GM19328 (cell line): Measurements from ENCODE around the gene KSR2.
"Not testable (repeated sequence)": the region's sequence is repeated elsewhere in the genome, so short reads cannot be mapped to it uniquely, and the experiment has no call there.

ENCODE experiments used
- ATAC-seq: cut with Tn5 transposase; IDR thresholded peaks from one replicate; pipeline ENCODE4 v1.9.1; 2021; ENCODE audit warnings: mild to moderate bottlenecking, moderate library complexity; ENCODE audit not compliant: unreplicated experiment

KSR2 gene

DNA sequence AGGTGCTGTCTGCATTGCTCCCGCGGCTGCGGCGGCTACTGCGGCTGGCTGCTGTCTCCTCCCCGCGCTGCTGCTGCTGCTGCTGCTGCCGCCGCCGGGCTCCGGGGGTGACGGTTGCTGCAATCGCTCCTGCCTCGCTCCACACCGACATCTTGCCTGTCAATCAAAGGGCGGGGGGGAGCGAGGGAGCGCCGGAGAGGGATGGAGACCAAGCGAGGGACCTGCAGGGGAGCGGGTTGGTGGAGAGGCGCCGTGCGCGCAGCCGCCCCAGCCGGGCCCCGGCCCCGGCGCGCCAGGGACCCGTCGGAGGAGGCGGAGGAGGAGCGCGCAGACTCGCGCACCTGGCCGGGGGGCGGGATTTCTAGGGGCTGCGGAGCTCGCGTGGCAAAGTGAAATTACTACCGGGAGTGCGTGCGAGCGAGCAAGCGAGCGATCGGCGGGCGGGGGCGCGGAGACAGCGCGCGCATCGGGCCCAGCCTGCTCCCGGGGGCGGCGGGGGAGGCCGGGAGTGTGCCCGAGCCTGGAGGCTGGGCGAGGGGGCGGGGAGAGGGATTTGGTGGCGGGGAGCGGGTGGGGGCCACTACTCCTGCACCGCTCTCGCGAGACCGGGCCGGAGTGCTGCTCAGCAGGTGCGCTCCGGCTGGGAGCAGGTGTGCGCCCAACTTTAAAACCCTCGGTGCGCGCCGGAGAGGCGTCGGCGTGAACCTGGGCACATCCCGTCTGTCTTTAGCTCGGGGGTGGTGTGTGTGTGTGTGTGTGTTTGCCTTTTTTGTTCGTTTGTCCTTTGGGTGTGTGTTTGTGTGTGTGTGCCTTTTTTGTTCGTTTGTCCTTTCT is at the start of gene KSR2:
TSS of gene KSR2 (minus strand) at position 165 of the 834 bp plus-strand sequence. CDS start 735 bp downstream, outside the sequence.
- ATAC-seq: peak; percentile 66

- no peak for ATAC-seq
Measured at GRCh38 chr12:118017926-118018325, 49.1 kb upstream of the KSR2 start.

- ATAC-seq: peak; percentile 98
Measured at GRCh38 chr12:118016424-118017264, 47.9 kb upstream of the KSR2 start, which contains the start of gene RFC5. RFC5 (plus strand) TSS chr12:118016703; CDS start chr12:118016828, 125 bp downstream.

DNA sequence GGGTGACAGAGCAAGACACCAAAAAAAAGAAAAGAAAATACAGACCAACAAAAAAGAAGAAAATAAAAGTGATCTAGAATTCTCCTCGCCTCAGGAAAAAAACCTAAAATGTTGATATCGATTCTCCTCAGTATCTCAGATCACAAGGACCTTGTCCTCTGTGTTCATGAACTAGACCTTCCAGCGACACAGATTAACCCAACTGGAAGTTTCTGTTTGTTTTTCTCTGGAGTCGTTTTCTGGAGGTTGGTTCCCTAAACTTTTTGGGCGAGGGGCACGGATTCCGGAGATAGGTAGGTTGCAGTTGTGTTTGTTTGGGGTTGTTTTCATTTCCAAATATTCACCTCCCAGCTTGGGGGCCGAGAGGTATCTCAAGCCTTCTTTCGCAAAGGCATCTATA is 47.2 kb upstream of the KSR2 start:
- ATAC-seq: no peak

DNA sequence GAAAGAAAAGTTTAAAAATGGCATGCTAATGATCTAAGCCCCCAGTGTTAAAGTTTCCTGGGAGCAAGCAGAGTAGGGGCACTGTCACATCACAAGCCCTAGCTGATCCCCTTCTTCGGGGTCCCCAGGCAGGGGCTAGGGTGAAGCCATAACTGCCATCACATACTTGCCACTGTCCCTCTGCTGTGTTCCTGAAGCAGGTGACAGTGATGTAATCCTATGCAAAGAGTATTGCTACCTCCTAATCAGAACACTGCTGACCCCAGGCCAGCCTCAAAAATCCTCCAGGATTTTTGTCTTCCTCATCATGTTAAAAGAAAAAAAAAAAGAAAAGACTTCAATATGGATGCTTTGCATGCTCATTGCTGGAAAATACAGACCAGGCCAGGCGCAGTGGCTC is 46.5 kb upstream of the KSR2 start:
- ATAC-seq: no peak

DNA sequence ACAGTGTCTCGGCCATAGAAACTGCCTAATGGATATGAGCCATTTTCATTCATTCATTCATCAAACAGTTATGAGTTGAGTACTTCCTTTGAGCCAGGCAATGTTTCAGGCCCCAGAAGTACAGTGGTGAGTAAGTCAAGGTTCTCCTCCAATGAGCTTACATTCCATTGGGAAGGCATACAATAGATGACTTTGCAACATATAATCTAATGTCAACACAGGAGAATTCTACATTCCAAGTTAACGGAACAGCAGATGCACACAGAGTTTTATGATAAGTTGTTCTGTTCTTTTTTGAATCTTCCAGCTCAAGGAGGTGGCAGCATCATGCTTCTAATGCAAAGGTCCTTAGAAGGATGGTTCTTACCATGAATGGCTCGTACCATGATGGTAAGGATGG is 44.5 kb upstream of the KSR2 start:
- ATAC-seq: no peak

DNA sequence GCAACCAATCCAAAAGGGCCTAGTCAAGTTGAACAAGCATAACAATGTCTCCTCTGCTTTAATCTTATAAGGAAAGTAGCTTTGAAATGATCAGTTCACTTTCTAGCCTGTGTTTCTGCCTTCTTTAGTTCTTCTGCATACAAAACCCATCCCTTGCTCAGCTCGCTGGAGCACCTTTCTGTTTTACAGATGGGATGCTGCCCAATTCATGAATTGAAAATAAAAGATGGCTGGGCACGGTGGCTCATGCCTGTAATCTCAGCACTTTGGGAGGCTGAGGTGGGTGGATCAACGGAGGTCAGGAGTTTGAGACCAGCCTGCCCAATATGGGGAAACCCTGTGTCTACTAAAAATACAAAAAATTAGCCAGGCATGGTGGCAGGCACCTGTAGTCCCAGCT is 43.2 kb upstream of the KSR2 start:
- no peak for ATAC-seq

DNA sequence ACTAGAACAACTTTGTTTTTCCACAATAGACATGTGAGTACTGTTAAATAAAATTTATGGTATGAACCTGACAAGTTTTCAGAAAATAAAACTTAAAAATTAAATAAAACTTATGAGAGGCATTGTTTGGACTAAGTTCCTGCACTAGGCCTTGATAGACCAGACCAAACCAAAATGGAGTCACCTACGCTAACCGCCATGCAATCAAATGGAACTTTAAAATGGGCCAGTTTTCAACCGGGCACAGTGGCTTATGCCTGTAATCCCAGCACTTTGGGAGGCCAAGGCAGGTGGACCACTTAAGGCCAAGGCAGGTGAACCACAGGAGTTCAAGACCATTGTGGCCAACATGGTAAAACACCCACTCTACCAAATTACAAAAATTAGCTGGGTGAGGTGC is 42.6 kb upstream of the KSR2 start:
- no peak for ATAC-seq

GRCh38 chr12:118010903-118011302 is 42.1 kb upstream of the KSR2 start:
- ATAC-seq: no peak

- not testable (repeated sequence) for ATAC-seq
Measured at GRCh38 chr12:117999806-118000205, 31.0 kb upstream of the KSR2 start.

DNA sequence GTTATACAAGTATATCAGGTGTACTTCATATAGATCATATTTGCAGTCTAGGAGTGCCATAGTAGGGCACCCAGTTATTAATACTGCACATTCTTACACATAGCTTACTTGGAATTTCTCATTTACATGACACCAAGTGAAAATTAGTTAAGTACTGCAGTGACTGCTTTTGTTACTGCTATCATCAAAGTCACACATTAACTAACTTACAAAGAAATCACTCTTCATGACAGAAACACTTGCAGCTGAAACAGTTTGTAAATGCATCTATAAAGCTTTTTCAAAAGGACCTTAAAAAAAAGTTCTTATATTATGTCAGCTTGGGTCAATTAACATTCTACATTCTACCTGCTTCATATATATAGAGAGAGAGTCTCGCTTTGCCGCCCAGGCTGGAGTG is 29.9 kb upstream of the KSR2 start:
- no peak for ATAC-seq

- no peak for ATAC-seq
Measured at GRCh38 chr12:117994551-117995438, 26.0 kb upstream of the KSR2 start.

DNA sequence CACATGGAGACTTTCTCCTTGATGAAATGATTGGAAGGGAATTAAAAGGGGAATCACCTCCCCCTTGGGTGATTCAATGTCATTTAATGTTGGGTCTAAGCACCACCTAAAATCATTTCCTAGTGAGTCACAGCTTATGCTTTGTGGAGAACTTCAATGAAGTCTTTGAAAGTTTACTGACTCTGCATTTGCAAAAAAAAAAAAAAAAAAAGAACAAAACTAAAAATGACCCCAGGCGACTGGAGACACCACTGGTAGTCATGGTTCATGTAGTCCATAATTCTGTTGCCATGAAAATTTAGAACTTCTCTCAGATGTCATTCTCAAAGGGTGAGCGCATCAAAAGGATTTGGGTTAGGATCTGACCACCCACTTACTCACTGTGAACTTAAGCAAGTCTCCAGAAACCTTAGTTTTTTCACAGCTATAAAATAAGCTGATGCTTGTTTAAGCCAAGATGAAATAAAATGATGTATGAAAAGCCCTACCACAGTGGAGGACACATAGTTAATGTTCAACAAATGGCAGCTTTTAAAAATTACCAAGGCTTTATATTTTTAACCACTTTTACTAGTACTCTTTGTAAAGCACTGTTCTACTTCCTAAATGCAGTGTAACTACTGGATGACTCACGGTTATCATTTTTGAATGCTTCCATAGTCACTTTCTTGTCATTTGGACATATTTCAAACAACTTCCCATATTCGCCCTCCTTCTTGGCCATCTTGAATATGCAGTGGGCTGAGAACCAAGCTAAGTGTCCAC is 18.1 kb upstream of the KSR2 start:
- ATAC-seq: no peak

GRCh38 chr12:117985182-117985581 is 16.4 kb upstream of the KSR2 start:
- no peak for ATAC-seq

DNA sequence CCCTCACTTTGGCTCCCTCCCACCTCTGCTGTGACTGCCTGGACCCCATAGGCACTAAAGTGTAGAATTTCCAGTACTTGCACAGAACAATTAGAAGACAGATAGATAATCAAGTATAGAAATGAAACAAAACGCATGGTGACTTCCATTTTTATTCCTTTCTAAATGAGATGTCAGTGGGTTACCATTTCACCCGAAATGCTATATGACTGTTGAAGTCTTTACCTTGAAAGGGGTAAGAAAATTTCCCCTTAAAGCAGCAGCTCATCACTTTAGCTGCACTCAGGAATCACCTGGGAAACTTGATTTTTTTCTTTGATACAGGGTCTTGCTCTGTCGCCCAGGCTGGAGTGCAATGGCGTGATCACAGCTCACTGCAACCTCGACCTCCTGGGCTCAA is 12.5 kb upstream of the KSR2 start:
- no peak for ATAC-seq

DNA sequence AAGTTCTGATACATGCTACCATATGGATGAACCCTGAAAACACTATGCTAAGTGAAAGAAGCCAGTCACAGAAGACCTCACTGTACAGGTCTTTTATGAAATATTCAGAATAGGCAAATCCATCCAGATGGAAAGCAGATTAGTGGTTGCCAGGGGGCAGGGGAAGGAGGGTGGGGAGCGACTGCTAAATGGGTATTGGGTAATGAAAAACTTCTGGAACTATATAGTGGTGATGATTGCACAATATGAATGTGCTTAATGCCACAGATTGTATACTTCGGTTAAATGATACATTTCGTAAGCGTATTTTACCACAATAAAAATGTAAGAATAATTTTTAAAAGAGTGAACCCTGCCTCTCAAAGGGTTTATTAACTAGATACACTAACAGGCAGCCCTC is 11.8 kb upstream of the KSR2 start:
- no peak for ATAC-seq

- no peak for ATAC-seq
Measured at GRCh38 chr12:117977373-117977772, 8.6 kb upstream of the KSR2 start.

DNA sequence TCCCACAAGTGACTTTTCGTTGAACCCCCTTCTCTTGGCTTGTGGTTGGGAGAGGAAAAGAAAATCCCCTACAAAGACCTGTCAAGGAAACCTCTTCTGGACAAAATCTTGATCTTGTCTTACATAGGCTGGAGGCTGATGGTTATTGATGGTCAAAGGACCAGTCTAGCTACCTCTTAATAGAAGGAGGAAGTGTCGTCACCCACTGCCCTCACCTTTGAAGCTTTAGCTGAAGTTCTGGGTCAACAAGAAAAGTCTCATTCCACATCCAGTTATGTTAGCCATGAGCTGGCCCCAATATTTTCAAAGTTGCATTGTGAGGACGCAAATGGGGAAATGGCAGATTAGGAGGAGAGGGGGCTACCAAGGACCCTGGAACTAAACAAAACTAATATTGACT is 6.2 kb upstream of the KSR2 start:
- ATAC-seq: no peak

DNA sequence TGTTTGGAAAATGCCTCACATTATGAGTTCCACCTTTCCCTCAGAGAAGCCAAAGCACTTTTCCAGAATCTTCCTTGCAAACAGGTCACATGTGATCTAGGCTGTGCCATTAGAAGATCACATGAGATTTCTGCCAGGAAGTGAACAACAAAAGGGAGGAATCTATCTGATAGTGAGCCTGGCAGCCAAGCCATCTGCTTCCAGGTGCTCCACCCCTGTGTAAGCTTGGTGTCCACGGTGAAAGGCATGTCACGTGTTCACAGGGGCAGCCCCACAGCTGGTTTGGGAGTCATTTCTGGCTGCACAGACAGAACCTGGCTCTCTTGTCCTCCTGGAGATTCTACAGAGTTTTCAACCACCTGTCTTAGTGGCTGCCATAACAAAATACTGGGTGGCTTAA is 3.5 kb upstream of the KSR2 start:
- ATAC-seq: no peak

GRCh38 chr12:117970334-117970733 is 1.5 kb upstream of the KSR2 start:
- ATAC-seq: no peak
